Mucosa of stomach (tissue), 1 donor: ENCODE data around the gene CHPF.

ENCODE experiments used
- H3K27me3 ChIP-seq: one replicate; pipeline ENCODE4 v1.7.0; 2013; ENCODE audit warnings: mild to moderate bottlenecking, low read length; ENCODE audit not compliant: control insufficient read depth, insufficient read depth
- H3K36me3 ChIP-seq: one replicate; pipeline ENCODE4 v1.7.0; 2013; ENCODE audit warnings: low read length; ENCODE audit not compliant: control insufficient read depth, insufficient read depth
- H3K4me1 ChIP-seq: one replicate; pipeline ENCODE4 v1.7.0; 2013; ENCODE audit warnings: mild to moderate bottlenecking, low read length; ENCODE audit not compliant: control insufficient read depth, insufficient read depth
- H3K4me3 ChIP-seq: one replicate; pipeline ENCODE4 v1.7.0; 2013; ENCODE audit warnings: low read length
- H3K9ac ChIP-seq: one replicate; pipeline ENCODE4 v1.7.0; 2013; ENCODE audit warnings: mild to moderate bottlenecking, low read length, moderate library complexity
- H3K9me3 ChIP-seq: one replicate; pipeline ENCODE4 v1.7.0; 2013; ENCODE audit warnings: mild to moderate bottlenecking, low read length, moderate library complexity; ENCODE audit not compliant: control insufficient read depth
- donor health status: Pancreatic carcinoma.

The CHPF gene

GRCh38 chr2:219573166-219573565 is 29.6 kb upstream of the CHPF start:
- Histone ChIP-seq H3K4me3 (no peak overlapping the region), H3K27me3 (peaks cover 45% of the 10 kb centered on the region)

GRCh38 chr2:219572237-219573001 is 28.8 kb upstream of the CHPF start, which contains the start of gene INHA:
Gene INHA, plus strand, starts transcription at chr2:219572310. Its CDS starts 65 bp downstream, at chr2:219572375.
- Histone ChIP-seq H3K9ac (peak within 1 kb of the TSS; percentile 59), H3K4me3 (no peak within 1 kb of the TSS), H3K27me3 (peaks cover 44% of the 10 kb centered on the region), H3K9me3 (no peaks in the 10 kb centered on the region), H3K36me3 (no peaks in the 10 kb centered on the region), H3K4me1 (peaks cover 7% of the 10 kb centered on the region)

More at GRCh38 chr2:219573166-219573565, 29.6 kb upstream of the CHPF start:
- H3K36me3 ChIP-seq, result no peaks in the 10 kb centered on the region
- no peak overlapping the region for H3K9ac ChIP-seq
- no peaks in the 10 kb centered on the region for H3K9me3 ChIP-seq
- H3K4me1 ChIP-seq, result peaks cover 7% of the 10 kb centered on the region

- Histone ChIP-seq H3K36me3 (no peaks in the 10 kb centered on the region), H3K9me3 (no peaks in the 10 kb centered on the region), H3K27me3 (peaks cover 36% of the 10 kb centered on the region), H3K9ac (peak within 1 kb of the TSS; percentile 59), H3K4me3 (no peak within 1 kb of the TSS), H3K4me1 (peaks cover 7% of the 10 kb centered on the region)
These were observed 28.0 kb upstream of the CHPF start, which contains the start of gene OBSL1 for GRCh38 chr2:219571311-219572236. Gene OBSL1, minus strand, starts transcription at chr2:219571539. Its CDS starts 307 bp downstream, at chr2:219571232.

- H3K36me3 ChIP-seq, result no peaks in the 10 kb centered on the region
- no peaks in the 10 kb centered on the region for H3K9me3 ChIP-seq
- no peak overlapping the region for H3K4me3 ChIP-seq
- peaks cover 7% of the 10 kb centered on the region for H3K4me1 ChIP-seq
- peaks cover 36% of the 10 kb centered on the region for H3K27me3 ChIP-seq
- peak overlapping the region; percentile 28 for H3K9ac ChIP-seq
These were observed 27.3 kb upstream of the CHPF start for GRCh38 chr2:219570924-219571310.

- H3K9me3 ChIP-seq, result no peaks in the 10 kb centered on the region
- peaks cover 33% of the 10 kb centered on the region for H3K27me3 ChIP-seq
- no peaks in the 10 kb centered on the region for H3K36me3 ChIP-seq
- peak overlapping the region; percentile 28 for H3K9ac ChIP-seq
- H3K4me3 ChIP-seq, result no peak overlapping the region
- H3K4me1 ChIP-seq, result peaks cover 7% of the 10 kb centered on the region
These were observed 26.8 kb upstream of the CHPF start for GRCh38 chr2:219570194-219570923.

GRCh38 chr2:219569635-219570034 is 26.0 kb upstream of the CHPF start:
- Histone ChIP-seq H3K9me3 (no peaks in the 10 kb centered on the region), H3K4me3 (no peak overlapping the region), H3K27me3 (peaks cover 28% of the 10 kb centered on the region), H3K36me3 (no peaks in the 10 kb centered on the region), H3K9ac (no peak overlapping the region), H3K4me1 (peaks cover 7% of the 10 kb centered on the region)

GRCh38 chr2:219569041-219569440 is 25.4 kb upstream of the CHPF start:
- H3K36me3 ChIP-seq, result no peaks in the 10 kb centered on the region
- no peak overlapping the region for H3K9ac ChIP-seq
- H3K4me1 ChIP-seq, result peaks cover 7% of the 10 kb centered on the region
- H3K4me3 ChIP-seq, result no peak overlapping the region
- peaks cover 28% of the 10 kb centered on the region for H3K27me3 ChIP-seq
- H3K9me3 ChIP-seq, result no peaks in the 10 kb centered on the region

- H3K36me3 ChIP-seq, result no peaks in the 10 kb centered on the region
- H3K9me3 ChIP-seq, result no peaks in the 10 kb centered on the region
- no peak overlapping the region for H3K9ac ChIP-seq
- peaks cover 25% of the 10 kb centered on the region for H3K27me3 ChIP-seq
- no peak overlapping the region for H3K4me3 ChIP-seq
- H3K4me1 ChIP-seq, result peaks cover 7% of the 10 kb centered on the region
These were observed 24.3 kb upstream of the CHPF start for GRCh38 chr2:219567791-219568361.

GRCh38 chr2:219567131-219567530 is 23.5 kb upstream of the CHPF start:
- Histone ChIP-seq H3K4me1 (peaks cover 7% of the 10 kb centered on the region), H3K27me3 (peaks cover 17% of the 10 kb centered on the region), H3K9ac (no peak overlapping the region), H3K4me3 (no peak overlapping the region), H3K36me3 (no peaks in the 10 kb centered on the region), H3K9me3 (no peaks in the 10 kb centered on the region)

GRCh38 chr2:219566640-219567039 is 23.0 kb upstream of the CHPF start:
- no peak overlapping the region for H3K4me3 ChIP-seq

More at GRCh38 chr2:219566640-219567039, 23.0 kb upstream of the CHPF start:
- Histone ChIP-seq H3K9ac (no peak overlapping the region), H3K4me1 (peaks cover 3% of the 10 kb centered on the region), H3K36me3 (no peaks in the 10 kb centered on the region), H3K9me3 (no peaks in the 10 kb centered on the region), H3K27me3 (peaks cover 13% of the 10 kb centered on the region)
